CD4-positive, alpha-beta T cell (primary cell): ENCODE measurements around the gene PDE7B. TPM values are rescaled to one million over a fixed set of nuclear protein-coding genes. Genes with fewer than 3 reads are reported as not detected.

Experiments
- ATAC-seq: fragments of 200-7000 bp; cut with Tn5 transposase; one replicate; pipeline ENCODE4 v1.10.0; 2022; ENCODE audit warnings: mild to moderate bottlenecking; ENCODE audit not compliant: poor library complexity
- CTCF ChIA-PET: fragments of 350-600 bp; sonication (Branson Sonifier 250); formaldehyde crosslinking; loops from one replicate; lab custom pipeline; 2021; ENCODE audit warnings: antibody characterized with exemption, inconsistent platforms; lab: Charles Lee
- POLR2A ChIA-PET: fragments of 350-600 bp; sonication (Branson Sonifier 250); formaldehyde crosslinking; loops from one replicate; lab custom pipeline; 2021; ENCODE audit warnings: antibody characterized with exemption, inconsistent platforms; lab: Charles Lee
- DNase-seq, 14 experiments: peaks; one replicate each; pipeline ENCODE4 v3.0.0-alpha.2; 2013 to 2020; ENCODE audit warnings: mixed read lengths in 2 of 14
- H3K27ac ChIP-seq, 2 donors: one replicate each; pipeline versions ENCODE4 v1.5.1 to v1.7.0; 2013; ENCODE audit warnings: low read length in 2 of 2, low read depth in 1 of 2, mild to moderate bottlenecking in 1 of 2
- H3K27me3 ChIP-seq, 2 experiments: 1 replicate in 1 of 2; 2 replicates in 1 of 2; pipeline versions ENCODE4 v1.6.1 to v1.7.0; 2013; ENCODE audit warnings: low read length in 2 of 2, control low read depth in 1 of 2, mild to moderate bottlenecking in 1 of 2, moderate library complexity in 1 of 2; ENCODE audit not compliant: insufficient read depth in 2 of 2, control insufficient read depth in 1 of 2
- H3K36me3 ChIP-seq: one replicate; pipeline ENCODE4 v1.6.1; 2013; ENCODE audit warnings: low read length, control low read depth; ENCODE audit not compliant: insufficient read depth
- H3K4me1 ChIP-seq: one replicate; pipeline ENCODE4 v1.6.1; 2013; ENCODE audit warnings: low read length, control low read depth; ENCODE audit not compliant: insufficient read depth
- H3K4me3 ChIP-seq: one replicate; pipeline ENCODE4 v1.5.1; 2013; ENCODE audit warnings: mild to moderate bottlenecking, low read length, moderate library complexity
- H3K9me3 ChIP-seq, 2 experiments: 1 replicate in 1 of 2; 2 replicates in 1 of 2; pipeline versions ENCODE4 v1.6.1 to v1.7.0; 2013; ENCODE audit warnings: low read length in 2 of 2, mild to moderate bottlenecking in 2 of 2, control low read depth in 1 of 2, moderate library complexity in 1 of 2; ENCODE audit not compliant: control insufficient read depth in 1 of 2, insufficient read depth in 1 of 2
- H3K27ac Mint-ChIP-seq: one replicate; pipeline ENCODE4 v1.8.0; 2020; ENCODE audit warnings: mixed read lengths
- H3K27me3 Mint-ChIP-seq: one replicate; pipeline ENCODE4 v1.8.0; 2021; ENCODE audit warnings: mixed read lengths
- H3K36me3 Mint-ChIP-seq: one replicate; pipeline ENCODE4 v1.8.0; 2021; ENCODE audit warnings: low read depth, mixed read lengths
- H3K4me1 Mint-ChIP-seq: one replicate; pipeline ENCODE4 v1.8.0; 2021; ENCODE audit warnings: low read depth, mixed read lengths
- H3K4me3 Mint-ChIP-seq: one replicate; pipeline ENCODE4 v1.8.0; 2020; ENCODE audit warnings: mild to moderate bottlenecking, mixed read lengths
- H3K9me3 Mint-ChIP-seq: one replicate; pipeline ENCODE4 v1.8.0; 2020; ENCODE audit warnings: mixed read lengths
- intact Hi-C, 2 experiments: fragments of 100-400 bp; cut with DNase I in 1 of 2; cut with micrococcal nuclease in 1 of 2; formaldehyde crosslinking; loops; one replicate each; pipeline versions ENCODE4 v1.15.1 to v1.9.0; 2023 to 2025; cut with DNase I, micrococcal nuclease
- total RNA-seq, 174 experiments: library from RNA in 2 of 174; stranded (reverse) in 2 of 174; gene quantifications; one replicate each; pipeline ENCODE4 v1.2.3 and lab custom pipeline; 2021 to 2026
- TF ChIP-seq, protein P1 (sequence below): fragments of 200-600 bp; IDR thresholded peaks from one replicate; pipeline ENCODE4 v1.8.0; 2022; ENCODE audit warnings: antibody characterized with exemption, mild to moderate bottlenecking

The PDE7B gene
- total RNA-seq, 2 experiments from 2014 or later, result 0.25 to 0.34 TPM

DNA sequence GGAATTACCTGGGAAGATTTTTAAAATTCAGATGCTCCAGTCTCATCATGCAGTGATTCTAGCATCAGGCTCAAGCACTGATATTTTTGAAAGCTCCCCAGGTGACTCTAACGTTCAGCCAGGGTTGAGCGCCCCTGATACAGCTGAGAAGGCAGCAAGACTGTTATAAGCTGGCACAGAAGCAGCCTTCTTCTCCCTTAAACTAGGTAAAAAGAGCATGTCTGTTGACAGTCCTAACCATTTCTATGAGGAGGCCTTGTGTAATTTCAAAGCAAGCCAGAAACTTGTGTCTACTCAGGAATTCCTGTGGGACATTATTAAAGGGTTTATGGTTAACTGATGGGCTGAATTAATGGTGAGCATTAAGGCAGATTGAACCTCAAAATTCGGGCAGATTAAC lies 141.9 kb downstream of the PDE7B start:
- POLR2A ChIA-PET, result no interaction called here
- Histone ChIP-seq H3K27ac (no peak overlapping the region), H3K36me3 (no peaks in the 10 kb centered on the region), H3K4me3 (no peak overlapping the region), H3K27me3 (no peaks in the 10 kb centered on the region), H3K4me1 (no peaks in the 10 kb centered on the region), H3K9me3 (no peaks in the 10 kb centered on the region)
- TF ChIP-seq, protein P1, sequence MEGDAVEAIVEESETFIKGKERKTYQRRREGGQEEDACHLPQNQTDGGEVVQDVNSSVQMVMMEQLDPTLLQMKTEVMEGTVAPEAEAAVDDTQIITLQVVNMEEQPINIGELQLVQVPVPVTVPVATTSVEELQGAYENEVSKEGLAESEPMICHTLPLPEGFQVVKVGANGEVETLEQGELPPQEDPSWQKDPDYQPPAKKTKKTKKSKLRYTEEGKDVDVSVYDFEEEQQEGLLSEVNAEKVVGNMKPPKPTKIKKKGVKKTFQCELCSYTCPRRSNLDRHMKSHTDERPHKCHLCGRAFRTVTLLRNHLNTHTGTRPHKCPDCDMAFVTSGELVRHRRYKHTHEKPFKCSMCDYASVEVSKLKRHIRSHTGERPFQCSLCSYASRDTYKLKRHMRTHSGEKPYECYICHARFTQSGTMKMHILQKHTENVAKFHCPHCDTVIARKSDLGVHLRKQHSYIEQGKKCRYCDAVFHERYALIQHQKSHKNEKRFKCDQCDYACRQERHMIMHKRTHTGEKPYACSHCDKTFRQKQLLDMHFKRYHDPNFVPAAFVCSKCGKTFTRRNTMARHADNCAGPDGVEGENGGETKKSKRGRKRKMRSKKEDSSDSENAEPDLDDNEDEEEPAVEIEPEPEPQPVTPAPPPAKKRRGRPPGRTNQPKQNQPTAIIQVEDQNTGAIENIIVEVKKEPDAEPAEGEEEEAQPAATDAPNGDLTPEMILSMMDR, result no peak
- Mint-ChIP-seq H3K36me3 (no peaks in the 10 kb centered on the region), H3K27me3 (no peaks in the 10 kb centered on the region), H3K4me1 (no peaks in the 10 kb centered on the region), H3K9me3 (no peaks in the 10 kb centered on the region), H3K27ac (no peak overlapping the region), H3K4me3 (no peak overlapping the region)
- CTCF ChIA-PET, result no interaction called here
- ATAC-seq, result no peak
- intact Hi-C loops, result no loop called here
- DNase-seq, result no peak

- H3K27ac Mint-ChIP-seq, result no peak overlapping the region
- TF ChIP-seq, protein P1, result no peak
- H3K4me3 Mint-ChIP-seq, result no peak overlapping the region
- H3K27me3 Mint-ChIP-seq, result no peaks in the 10 kb centered on the region
- H3K36me3 Mint-ChIP-seq, result peaks cover 7% of the 10 kb centered on the region
- no peak overlapping the region for H3K4me3 ChIP-seq
- H3K4me1 Mint-ChIP-seq, result no peaks in the 10 kb centered on the region
- no peaks in the 10 kb centered on the region for H3K27me3 ChIP-seq
- H3K36me3 ChIP-seq, result no peaks in the 10 kb centered on the region
- ATAC-seq (no peak), DNase-seq (peak in 2 of 14 experiments; percentile 5 to 27)
- H3K9me3 Mint-ChIP-seq, result peaks cover 3% of the 10 kb centered on the region
- no peak overlapping the region for H3K27ac ChIP-seq
- POLR2A ChIA-PET, result no interaction called here
- intact Hi-C loops, result no loop called here
- CTCF ChIA-PET, result no interaction called here
- H3K9me3 ChIP-seq, result no peaks in the 10 kb centered on the region
- no peaks in the 10 kb centered on the region for H3K4me1 ChIP-seq
Measured at GRCh38 chr6:135994857-135995544, 143.5 kb downstream of the PDE7B start.

GRCh38 chr6:135995545-135995898 lies 144.0 kb downstream of the PDE7B start:
- intact Hi-C loops, result no loop called here
- Histone ChIP-seq H3K27me3 (no peaks in the 10 kb centered on the region), H3K27ac (no peak overlapping the region), H3K4me1 (no peaks in the 10 kb centered on the region), H3K4me3 (no peak overlapping the region), H3K36me3 (no peaks in the 10 kb centered on the region), H3K9me3 (no peaks in the 10 kb centered on the region)
- Mint-ChIP-seq H3K4me1 (no peaks in the 10 kb centered on the region), H3K36me3 (peaks cover 7% of the 10 kb centered on the region), H3K27me3 (no peaks in the 10 kb centered on the region), H3K4me3 (no peak overlapping the region), H3K9me3 (peaks cover 8% of the 10 kb centered on the region), H3K27ac (no peak overlapping the region)
- POLR2A ChIA-PET, result no interaction called here
- ATAC-seq (no peak), DNase-seq (no peak)
- TF ChIP-seq, protein P1, result no peak
- CTCF ChIA-PET, result no interaction called here
